Measurements from ENCODE around the gene RPS4Y2.

GRCh38 chrY:20780104-20780654 lies 24.3 kb downstream of the RPS4Y2 start:
- TF ChIP-seq POLR2A (IDR thresholded peaks at IDR 0.05) (no peak), POLR2AphosphoS5 (IDR thresholded peaks at IDR 0.05) (no peak), CTCF (IDR thresholded peaks at IDR 0.05) (no peak), EP300 (IDR thresholded peaks at IDR 0.05) (no peak)
